GM21360 (cell line): ENCODE measurements around the gene BIRC6.
A peak's percentile ranks its signal among the peaks of the same experiment; 100 is the strongest.
"Not testable (repeated sequence)": the region's sequence is repeated elsewhere in the genome, so short reads cannot be mapped to it uniquely, and the experiment has no call there.

Source experiments
- ATAC-seq: cut with Tn5 transposase; IDR thresholded peaks from one replicate; pipeline ENCODE4 v1.9.1; 2021; ENCODE audit warnings: mild to moderate bottlenecking, moderate library complexity; ENCODE audit not compliant: unreplicated experiment

The BIRC6 gene

DNA sequence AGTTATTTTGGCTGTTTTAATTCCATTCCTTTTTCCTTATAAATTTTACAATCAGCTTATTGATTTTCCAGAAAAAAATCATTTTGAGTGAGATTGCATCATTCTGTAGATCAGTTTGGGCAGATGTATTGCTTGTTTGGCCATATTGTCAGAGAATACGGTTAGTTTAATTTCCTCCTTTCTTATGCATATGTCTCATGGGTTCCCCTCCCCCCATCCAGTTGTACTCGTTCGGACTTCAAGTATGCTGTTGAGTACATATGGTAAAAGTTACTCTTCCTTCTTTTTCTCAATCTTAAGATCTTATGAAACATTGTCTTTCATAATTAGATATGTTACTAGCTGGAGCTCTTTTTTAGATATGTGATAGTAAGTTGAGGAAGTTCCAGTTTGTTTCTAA lies 139.8 kb downstream of the BIRC6 start:
- no peak for ATAC-seq

DNA sequence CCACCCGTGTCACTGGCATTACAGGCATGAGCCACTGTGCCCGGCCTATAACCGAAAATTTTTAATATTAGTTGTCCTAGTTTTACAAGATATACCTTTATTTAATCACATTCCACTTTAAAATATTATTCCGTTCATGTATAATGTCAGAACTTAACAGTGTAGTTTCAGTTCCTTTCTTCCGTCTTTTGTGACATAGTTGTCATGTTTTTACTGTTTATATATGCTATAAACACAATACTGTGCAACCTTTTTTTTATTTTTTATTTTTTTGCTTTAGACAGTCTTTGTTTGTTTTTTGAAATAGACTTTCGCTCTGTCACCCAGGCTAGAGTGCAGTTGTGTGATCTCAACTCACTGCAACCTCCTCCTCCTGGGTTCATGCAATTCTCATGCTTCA lies 141.5 kb downstream of the BIRC6 start:
- ATAC-seq, result no peak

DNA sequence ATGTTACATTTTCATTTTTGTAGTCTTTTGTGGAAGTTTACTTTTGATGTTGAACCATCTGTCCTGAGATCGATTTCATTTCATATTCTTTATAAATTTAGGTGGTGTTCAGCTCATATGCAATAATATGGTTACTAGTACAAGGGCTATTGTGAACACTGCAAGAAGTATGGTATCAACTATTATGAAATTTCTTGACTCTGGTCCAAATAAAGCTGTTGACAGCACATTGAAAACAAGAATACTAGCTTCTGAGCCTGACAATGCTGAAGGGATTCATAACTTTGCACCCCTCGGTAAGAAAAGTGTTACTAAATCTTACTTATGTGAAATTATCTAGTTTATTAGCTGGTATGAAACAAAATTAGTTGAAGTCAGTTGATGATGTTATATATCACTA lies 146.1 kb downstream of the BIRC6 start:
- ATAC-seq, result no peak

DNA sequence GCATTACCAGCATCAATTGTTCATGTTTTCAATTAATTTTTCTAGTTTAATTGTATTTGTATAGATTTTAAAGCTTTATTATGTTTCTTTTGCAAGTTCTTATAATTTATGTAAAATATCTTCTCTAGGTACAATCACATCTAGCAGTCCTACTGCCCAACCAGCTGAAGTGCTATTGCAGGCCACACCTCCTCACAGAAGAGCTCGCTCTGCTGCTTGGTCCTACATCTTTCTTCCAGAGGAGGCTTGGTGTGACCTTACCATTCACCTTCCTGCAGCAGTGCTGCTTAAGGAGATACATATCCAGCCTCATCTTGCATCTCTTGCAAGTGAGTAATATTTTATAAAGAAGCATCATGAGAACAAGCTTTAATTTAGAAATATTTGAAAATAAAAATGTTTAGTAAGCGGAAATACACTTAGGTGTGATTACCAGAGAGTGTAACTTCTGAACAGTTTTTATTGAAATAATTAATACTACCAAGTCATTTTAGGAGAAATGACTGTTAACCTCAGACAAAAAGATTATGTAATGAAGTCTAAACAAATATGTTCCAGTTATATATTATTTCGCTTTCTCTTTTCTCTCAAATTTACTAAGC lies 148.2 kb downstream of the BIRC6 start:
- ATAC-seq, result no peak

DNA sequence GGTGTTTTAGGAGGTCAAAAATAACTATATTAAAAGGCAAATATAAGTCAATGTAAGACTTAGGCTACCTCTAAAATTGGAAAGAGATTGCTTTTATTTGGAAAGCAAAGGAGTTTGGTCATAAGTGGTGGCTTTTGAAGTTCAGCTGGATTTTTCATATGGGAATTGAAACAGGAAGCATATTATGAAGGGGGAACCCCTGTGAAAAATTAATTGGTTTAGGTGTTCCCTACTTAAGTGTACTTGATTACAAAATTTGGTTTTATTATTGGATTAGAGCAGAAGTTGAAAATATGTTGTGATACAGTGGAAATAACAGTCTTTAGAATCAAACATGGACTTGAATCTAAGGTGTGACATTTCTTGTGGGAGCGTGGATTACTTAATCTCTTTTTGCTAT lies 149.6 kb downstream of the BIRC6 start:
- ATAC-seq, result no peak

DNA sequence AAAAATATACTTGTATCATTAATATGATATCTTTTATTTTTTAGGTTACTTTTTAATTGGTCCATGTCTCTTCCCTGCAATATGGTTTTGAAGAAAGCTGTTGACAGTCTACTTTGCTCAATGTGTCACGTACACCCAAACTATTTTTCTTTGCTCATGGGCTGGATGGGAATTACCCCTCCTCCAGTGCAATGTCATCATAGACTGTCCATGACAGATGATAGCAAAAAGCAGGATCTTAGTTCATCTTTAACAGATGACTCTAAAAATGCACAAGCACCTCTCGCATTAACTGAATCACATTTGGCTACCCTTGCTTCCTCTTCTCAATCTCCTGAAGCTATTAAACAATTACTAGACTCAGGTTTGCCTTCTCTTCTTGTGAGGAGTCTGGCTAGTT lies 158.1 kb downstream of the BIRC6 start:
- no peak for ATAC-seq

DNA sequence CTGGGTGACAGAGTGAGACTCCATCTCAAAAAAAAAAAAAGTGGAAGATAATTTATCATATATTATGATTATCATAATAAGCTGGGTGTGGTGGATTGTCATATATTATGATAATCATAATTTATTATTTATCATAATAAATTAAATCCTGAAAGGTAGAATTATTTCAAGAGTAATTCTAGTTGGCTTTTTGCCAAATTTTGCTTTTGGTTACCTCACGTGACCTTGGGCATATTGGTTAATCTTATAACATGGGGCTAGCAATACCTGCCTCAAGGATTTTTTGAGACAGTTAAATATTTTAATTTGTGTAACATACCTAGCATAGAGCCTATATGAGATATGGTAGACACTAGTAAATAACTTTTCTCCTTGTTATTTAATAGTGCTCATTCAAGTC lies 159.7 kb downstream of the BIRC6 start:
- no peak for ATAC-seq

DNA sequence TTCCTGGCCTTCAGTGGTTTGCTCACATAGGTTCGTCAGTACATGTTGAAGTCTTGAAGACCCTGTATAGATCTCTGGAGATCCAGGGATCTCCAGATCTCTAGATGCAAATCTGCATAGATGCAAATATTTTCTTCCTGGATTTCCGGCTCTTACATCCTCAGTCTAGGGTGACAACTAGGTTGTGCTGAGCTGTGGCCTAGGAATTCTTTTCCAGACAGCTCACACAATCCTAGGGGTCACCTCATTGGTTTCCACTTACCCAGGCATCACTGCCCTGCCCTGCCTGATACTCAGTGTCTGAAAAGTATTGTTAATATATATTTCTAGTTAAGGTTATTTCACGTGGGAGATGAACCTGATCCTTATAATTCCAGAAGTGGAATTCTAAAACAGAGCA lies 165.9 kb downstream of the BIRC6 start:
- no peak for ATAC-seq

DNA sequence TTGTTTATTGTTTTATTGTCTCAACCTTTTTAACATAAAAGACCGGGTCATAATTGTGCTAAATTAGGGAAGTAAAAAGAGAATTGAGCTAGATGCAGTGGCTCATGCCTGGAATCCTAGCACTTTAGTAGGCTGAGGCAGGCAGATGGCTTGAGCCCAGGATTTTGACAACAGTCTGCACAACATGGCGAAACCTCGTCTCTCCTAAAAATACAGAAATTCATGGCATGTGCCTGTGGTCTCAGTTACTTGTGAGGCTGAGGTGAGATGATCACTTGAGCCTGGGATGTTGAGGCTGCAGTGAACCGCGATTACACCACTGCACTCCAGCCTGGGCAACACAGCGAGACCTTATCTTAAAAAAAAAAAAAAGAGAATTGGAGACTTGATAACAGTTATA lies 166.9 kb downstream of the BIRC6 start:
- no peak for ATAC-seq

DNA sequence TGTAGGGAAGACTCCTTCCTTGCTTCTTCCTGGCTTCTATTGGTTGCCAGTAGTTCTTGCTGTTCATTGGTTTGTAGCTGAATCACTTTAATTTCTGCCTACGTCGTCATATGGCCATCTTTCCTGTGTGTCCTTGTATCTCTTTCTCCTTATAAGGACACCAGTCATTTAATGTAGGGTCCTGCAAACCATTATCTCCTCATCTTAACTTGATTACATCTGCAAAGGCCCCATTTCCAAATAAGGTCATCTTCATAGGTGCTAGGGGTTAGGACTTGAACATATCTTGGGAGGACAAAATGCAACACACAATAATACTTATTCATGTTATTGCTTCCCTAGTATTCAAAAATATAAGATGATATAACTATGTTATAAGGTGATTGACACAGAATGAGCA lies 175.5 kb downstream of the BIRC6 start:
- ATAC-seq, result no peak

DNA sequence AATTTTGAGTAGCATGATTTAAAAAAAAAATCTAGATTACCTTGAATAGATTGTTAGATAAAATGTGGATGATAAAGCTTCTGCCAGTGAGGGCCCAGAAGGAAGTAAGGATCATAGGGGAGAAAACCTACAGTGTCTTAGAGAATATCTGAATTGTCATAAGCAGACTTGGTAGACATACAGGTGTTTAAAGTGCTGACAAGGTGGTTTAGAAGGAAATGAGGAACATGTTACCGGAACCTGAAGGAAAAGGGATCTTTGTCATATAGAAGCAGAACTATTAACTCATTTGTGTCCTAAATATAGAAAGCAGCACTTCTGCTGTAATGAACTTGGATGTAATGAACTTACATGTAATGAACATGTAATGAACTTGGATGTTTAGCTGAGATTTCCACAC lies 176.1 kb downstream of the BIRC6 start:
- no peak for ATAC-seq

DNA sequence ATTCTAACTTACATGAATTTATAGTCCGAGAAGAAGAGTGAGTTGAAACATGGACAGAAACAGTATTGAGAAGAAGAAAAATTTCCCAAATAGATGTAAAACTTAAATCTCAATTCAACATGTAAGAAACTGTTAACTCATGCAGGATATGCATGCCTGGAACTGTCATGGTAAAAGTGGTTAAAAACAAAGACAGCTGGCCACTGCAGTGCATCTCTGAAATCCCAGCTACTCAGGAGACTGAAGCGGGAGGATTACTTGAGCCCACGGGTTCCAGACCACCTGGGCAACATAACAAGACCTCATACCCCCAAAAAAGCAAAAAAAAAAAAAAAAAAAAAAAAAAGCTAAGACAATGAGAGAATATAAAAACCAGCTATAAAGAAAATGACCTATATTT lies 178.0 kb downstream of the BIRC6 start:
- ATAC-seq, result no peak

DNA sequence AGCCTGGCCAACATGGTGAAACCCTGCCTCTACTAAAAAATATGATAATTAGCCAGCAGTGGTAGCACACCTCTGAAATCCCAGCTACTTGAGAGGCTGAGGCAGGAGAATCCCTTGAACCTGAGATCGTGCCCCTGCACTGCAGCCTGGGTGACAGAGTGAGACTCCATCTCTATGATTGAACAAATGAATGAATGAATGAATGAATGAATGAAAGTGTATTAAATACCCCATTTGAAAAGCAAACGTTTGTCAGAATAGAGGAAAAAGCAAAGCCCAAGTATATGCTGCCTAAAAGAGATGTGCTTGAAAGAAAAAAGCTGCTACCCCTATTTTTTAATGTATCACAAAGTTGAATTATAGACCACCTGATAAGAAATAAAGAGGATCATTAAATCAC lies 181.9 kb downstream of the BIRC6 start:
- no peak for ATAC-seq

DNA sequence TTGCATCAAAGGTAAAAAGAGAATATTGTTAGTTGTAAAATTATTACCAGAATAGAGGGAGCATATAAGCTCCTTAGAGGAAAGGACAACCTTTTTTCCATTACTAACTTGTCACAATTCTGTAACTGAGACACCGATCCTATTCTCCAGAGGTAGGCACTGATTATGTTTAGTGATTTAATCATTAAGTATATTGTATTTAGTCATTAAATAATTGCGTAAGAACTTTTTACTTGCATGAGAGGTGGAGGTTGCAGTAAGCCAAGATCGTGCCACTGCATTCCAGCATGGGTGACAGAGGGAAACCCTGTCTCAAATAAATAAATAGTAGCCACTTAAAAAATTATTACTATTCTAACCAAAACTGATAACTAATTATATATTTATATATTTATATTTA lies 195.7 kb downstream of the BIRC6 start:
- not testable (repeated sequence) for ATAC-seq

DNA sequence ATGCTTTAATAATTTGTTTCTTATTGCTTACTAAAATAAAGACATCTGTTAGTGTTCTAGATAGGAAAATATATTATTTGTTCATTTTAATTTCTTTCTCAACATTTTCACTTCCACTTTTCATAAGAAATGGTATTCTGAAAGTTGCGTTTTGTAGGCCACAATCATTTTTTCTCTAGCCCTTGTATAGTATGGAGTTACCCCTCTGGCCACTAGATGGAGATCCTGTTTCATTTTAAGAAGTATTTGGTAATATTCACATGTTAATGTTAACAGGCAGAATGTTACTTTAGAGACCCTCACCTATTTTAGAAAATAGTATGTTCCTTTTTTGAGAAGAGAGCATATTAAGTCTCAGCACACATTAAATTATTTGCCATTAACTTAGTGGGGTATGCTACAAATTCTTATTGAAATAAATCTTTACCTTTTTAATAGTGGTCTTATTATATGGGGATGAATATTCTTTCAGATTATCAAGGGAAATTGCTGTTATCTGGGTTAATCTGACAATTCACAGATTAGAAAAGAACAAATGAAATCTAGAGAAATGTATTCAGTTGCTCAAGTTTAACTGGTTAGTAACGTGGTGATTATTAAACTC lies 197.1 kb downstream of the BIRC6 start:
- ATAC-seq, result peak; percentile 77

DNA sequence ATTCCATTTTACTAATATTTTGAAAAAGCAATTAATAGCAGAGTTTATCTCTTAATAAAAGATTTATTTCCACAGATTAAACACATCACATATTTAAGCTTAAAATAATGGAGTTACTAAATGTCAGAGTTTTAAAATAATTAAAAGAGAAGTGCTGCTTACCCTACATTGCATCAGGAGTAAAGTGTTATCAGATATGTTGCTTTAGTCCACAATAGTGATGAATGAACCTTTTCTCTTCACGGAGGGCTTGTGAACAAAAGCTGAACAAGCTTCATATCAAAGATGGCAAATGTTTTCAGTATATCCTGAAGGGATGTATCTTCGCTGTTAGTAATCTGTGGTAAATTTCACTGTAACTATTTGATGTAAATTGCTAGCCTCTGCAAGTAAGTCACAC lies 201.7 kb downstream of the BIRC6 start:
- ATAC-seq, result no peak

DNA sequence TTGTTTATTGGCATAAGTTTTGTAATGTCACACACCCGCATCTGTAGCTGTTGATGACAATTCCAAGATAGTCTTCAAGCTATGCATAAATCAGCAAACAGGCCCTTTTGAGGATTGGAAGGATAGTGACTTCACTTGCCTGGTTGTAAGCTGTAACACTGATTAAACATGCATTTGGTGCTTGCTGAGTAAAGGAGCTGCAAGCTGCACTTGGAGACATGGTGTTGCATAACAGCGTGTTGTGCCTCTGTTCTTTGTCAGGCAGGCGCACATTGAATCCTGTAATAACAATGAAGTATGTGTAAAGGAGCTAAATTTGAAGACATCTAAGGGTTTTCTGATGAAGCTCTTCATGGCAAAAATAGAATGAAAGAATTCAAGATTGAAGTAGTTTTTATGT lies 202.3 kb downstream of the BIRC6 start:
- ATAC-seq, result no peak

DNA sequence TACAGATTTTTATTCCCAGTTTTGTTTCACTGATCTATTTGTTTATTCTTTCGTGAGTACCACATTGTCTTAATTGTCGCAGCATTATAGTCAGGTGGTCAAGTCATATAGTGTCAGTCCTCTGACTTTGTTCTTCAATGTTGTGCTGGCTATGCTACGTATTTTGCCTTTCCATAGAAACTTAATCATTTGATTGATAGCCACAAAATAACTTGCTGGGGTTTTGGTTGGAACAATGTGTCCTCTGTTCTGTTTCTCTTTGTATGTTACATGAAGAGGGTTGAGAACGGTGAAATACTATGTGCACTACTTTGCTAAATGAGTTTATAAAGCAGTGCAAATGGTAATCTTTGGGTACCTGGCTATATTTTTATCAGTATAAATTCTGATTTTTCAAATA lies 206.1 kb downstream of the BIRC6 start:
- no peak for ATAC-seq

DNA sequence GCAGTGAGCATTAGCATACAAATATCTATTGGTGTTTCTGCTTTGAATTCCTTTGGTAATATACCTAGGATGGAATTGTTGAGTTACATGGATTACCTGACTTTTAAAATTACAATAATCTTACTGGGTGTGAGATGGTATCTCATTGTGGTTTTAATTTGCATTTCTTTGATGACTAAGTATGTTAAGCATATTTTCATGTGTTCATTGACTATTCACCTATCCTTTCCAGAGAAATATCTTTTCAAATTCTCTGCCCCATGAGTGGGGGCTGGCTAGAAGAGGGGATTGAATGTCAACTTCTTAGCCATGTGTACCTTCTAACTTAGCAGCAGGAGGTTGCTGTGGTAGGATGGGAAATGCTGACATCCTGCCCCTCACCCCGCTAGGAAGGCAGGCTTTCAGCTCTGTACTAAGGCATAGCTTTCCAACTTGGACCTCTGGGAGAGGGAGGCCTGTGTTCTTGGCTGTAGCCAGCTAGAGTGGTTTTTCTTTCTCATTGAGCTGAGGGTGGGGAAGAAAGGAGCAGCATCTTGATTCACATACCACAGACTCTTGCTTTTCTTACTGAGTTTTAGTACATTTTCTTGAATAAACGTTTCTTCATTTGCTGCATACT lies 207.7 kb downstream of the BIRC6 start:
- no peak for ATAC-seq

DNA sequence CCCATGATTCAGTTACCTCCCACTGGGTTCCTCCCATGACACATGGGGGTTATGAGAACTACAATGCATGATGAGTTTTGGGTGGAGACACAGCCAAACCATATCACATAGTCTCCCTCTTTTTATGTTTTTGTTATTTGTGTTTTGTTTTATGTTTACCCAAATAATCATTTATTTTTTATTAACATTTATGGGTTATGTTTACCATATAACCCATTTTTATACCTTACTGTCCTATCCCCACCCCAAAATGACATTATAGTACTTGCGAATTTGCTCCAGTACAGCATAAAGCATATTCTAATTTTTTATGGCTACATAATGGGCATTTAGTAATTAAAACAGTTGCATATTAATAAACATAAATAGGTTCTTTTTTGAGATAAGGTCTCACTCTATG lies 209.1 kb downstream of the BIRC6 start:
- ATAC-seq, result no peak

DNA sequence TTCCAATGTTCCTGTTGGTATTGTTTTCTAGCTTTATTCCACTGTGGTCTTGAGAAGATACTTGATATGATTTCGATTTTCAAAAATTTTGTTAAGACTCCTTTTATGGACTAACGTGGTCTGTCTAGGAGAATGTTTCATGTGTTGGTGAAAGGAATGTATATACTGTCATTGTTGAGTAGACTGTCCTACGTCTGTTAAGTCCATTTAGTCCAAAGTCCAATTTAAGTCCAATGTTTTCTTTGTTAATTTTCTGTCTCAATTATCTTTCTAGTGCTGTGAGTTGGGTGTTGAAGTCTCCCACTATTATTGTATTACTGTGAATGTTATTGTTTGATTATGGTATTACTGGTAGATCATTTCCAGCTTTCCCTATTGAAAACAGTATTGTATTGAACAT lies 215.2 kb downstream of the BIRC6 start:
- no peak for ATAC-seq

DNA sequence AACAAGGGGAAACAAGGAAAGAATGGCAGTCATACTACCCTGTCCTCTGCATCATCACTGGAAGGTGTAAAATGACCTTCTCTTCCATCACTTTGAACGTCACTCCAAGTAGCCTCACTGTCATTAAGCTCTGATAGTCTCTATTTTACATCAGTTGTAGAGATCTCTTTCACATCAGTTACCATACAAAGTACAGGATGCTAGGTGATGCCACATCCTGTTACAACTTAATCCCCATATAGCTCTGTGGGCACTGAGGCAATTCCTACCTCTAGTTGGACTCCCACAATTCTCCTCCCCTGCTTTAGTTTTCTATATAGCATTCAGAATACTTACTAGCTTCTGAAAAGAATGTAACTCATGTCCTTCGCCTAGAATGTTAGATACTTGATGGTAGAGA lies 215.9 kb downstream of the BIRC6 start:
- no peak for ATAC-seq
